H9 (cell line): ENCODE results near the gene GCLC. TPM values are rescaled to one million over a fixed set of nuclear protein-coding genes. Genes with fewer than 3 reads are reported as not detected.

Experiments used
- DNase-seq: peaks from one replicate; pipeline ENCODE4 v3.0.0-alpha.2; 2017
- H2AFZ ChIP-seq: one replicate; pipeline ENCODE4 v1.6.1; 2013; ENCODE audit warnings: mild to moderate bottlenecking, low read length, control low read depth, moderate library complexity
- H2AK5ac ChIP-seq: 2 replicates; pipeline ENCODE4 v1.6.1; 2013; ENCODE audit warnings: low read length, control low read depth, mixed read lengths; ENCODE audit not compliant: insufficient read length
- H2BK120ac ChIP-seq: one replicate; pipeline ENCODE4 v1.6.1; 2013; ENCODE audit warnings: low read depth, mild to moderate bottlenecking, low read length, control low read depth, inconsistent platforms; ENCODE audit not compliant: poor library complexity, severe bottlenecking
- H2BK12ac ChIP-seq: 2 replicates; pipeline ENCODE4 v1.6.1; 2013; ENCODE audit warnings: low read length, control low read depth, mixed read lengths, low read depth; ENCODE audit not compliant: insufficient read length
- H2BK15ac ChIP-seq: 2 replicates; pipeline ENCODE4 v1.6.1; 2013; ENCODE audit warnings: low read depth, low read length, control low read depth
- H2BK20ac ChIP-seq: one replicate; pipeline ENCODE4 v1.6.1; 2013; ENCODE audit warnings: low read depth, mild to moderate bottlenecking, low read length, control low read depth, inconsistent platforms; ENCODE audit not compliant: poor library complexity, severe bottlenecking
- H2BK5ac ChIP-seq: 2 replicates; pipeline ENCODE4 v1.6.1; 2013; ENCODE audit warnings: low read length, control low read depth, mixed read lengths; ENCODE audit not compliant: insufficient read length
- H3K14ac ChIP-seq: 2 replicates; pipeline ENCODE4 v1.6.1; 2013; ENCODE audit warnings: low read length, control low read depth; ENCODE audit not compliant: insufficient read depth
- H3K18ac ChIP-seq: 2 replicates; pipeline ENCODE4 v1.6.1; 2013; ENCODE audit warnings: low read depth, mild to moderate bottlenecking, mixed read lengths, low read length, control low read depth; ENCODE audit not compliant: insufficient read length
- H3K23ac ChIP-seq: 2 replicates; pipeline ENCODE4 v1.6.1; 2013; ENCODE audit warnings: low read length, control low read depth, mixed read lengths, low read depth; ENCODE audit not compliant: insufficient read length
- H3K23me2 ChIP-seq: 2 replicates; pipeline ENCODE4 v1.6.1; 2013; ENCODE audit warnings: low read depth, mild to moderate bottlenecking, mixed read lengths, low read length, control low read depth; ENCODE audit not compliant: insufficient read length, poor library complexity, severe bottlenecking
- H3K27ac ChIP-seq: 2 replicates; pipeline ENCODE4 v1.5.1; 2013; ENCODE audit warnings: low read length, control low read depth, mixed read lengths, low read depth; ENCODE audit not compliant: insufficient read length
- H3K27me3 ChIP-seq: 2 replicates; pipeline ENCODE4 v1.6.1; 2013; ENCODE audit warnings: low read length, control low read depth, inconsistent platforms; ENCODE audit not compliant: insufficient read depth
- H3K4ac ChIP-seq: 2 replicates; pipeline ENCODE4 v1.6.1; 2013; ENCODE audit warnings: low read depth, mild to moderate bottlenecking, control low read depth, inconsistent platforms, low read length, moderate library complexity
- H3K4me1 ChIP-seq: 2 replicates; pipeline ENCODE4 v1.6.1; 2013; ENCODE audit warnings: low read length, control low read depth, inconsistent platforms; ENCODE audit not compliant: insufficient read depth
- H3K4me2 ChIP-seq: 2 replicates; pipeline ENCODE4 v1.6.1; 2013; ENCODE audit warnings: low read length, control low read depth, mixed read lengths; ENCODE audit not compliant: insufficient read length, insufficient read depth
- H3K56ac ChIP-seq: 2 replicates; pipeline ENCODE4 v1.6.1; 2013; ENCODE audit warnings: low read depth, mild to moderate bottlenecking, mixed read lengths, low read length, control low read depth; ENCODE audit not compliant: insufficient read length
- H3K79me1 ChIP-seq: 2 replicates; pipeline ENCODE4 v1.6.1; 2013; ENCODE audit warnings: low read depth, mild to moderate bottlenecking, moderate library complexity, low read length, control low read depth, inconsistent platforms; ENCODE audit not compliant: insufficient read depth, poor library complexity, severe bottlenecking
- H3K79me2 ChIP-seq: 2 replicates; pipeline ENCODE4 v1.6.1; 2013; ENCODE audit warnings: low read length, control low read depth, inconsistent platforms; ENCODE audit not compliant: insufficient read depth
- H3K9ac ChIP-seq: 2 replicates; pipeline ENCODE4 v1.6.1; 2013; ENCODE audit warnings: low read length, control low read depth, mixed read lengths; ENCODE audit not compliant: insufficient read length; ENCODE audit errors: extremely low read depth
- H3K9me3 ChIP-seq: one replicate; pipeline ENCODE4 v1.6.1; 2013; ENCODE audit warnings: low read depth, low read length, inconsistent platforms; ENCODE audit not compliant: control insufficient read depth
- H3T11ph ChIP-seq: one replicate; pipeline ENCODE4 v1.6.1; 2013; ENCODE audit warnings: mild to moderate bottlenecking, low read length, control low read depth, inconsistent platforms
- H4K20me1 ChIP-seq: one replicate; pipeline ENCODE4 v1.6.1; 2013; ENCODE audit not compliant: control insufficient read depth, insufficient read length, insufficient read depth
- H4K5ac ChIP-seq: 2 replicates; pipeline ENCODE4 v1.6.1; 2013; ENCODE audit warnings: low read depth, mild to moderate bottlenecking, mixed read lengths, low read length, control low read depth; ENCODE audit not compliant: insufficient read length
- H4K8ac ChIP-seq: replicated peaks from 2 replicates; pipeline ENCODE4 v1.6.1; 2013; ENCODE audit warnings: low read length, control low read depth, mixed read lengths, low read depth; ENCODE audit not compliant: insufficient read length
- H4K91ac ChIP-seq: 2 replicates; pipeline ENCODE4 v1.6.1; 2013; ENCODE audit warnings: low read depth, mild to moderate bottlenecking, moderate library complexity, mixed read lengths, low read length, control low read depth; ENCODE audit not compliant: insufficient read length
- H3K27ac Mint-ChIP-seq, 3 experiments: 2 replicates in 2 of 3; 3 replicates in 1 of 3; pipeline ENCODE4 v1.8.0; 2020 to 2021; ENCODE audit warnings: mixed read lengths in 3 of 3, mild to moderate bottlenecking in 1 of 3, moderate library complexity in 1 of 3
- H3K27me3 Mint-ChIP-seq: 2 replicates; pipeline ENCODE4 v1.8.0; 2021; ENCODE audit warnings: low read depth, mild to moderate bottlenecking, moderate library complexity, mixed read lengths
- H3K36me3 Mint-ChIP-seq, 3 experiments: 2 replicates in 2 of 3; 3 replicates in 1 of 3; pipeline ENCODE4 v1.8.0; 2020 to 2021; ENCODE audit warnings: low read depth in 3 of 3, mixed read lengths in 3 of 3; ENCODE audit not compliant: insufficient read depth in 1 of 3
- H3K4me1 Mint-ChIP-seq, 2 experiments: 2 replicates each; pipeline ENCODE4 v1.8.0; 2020; ENCODE audit warnings: mixed read lengths in 2 of 2
- H3K4me3 Mint-ChIP-seq, 2 experiments: 2 replicates in 1 of 2; 3 replicates in 1 of 2; pipeline ENCODE4 v1.8.0; 2020 to 2021; ENCODE audit warnings: mild to moderate bottlenecking in 2 of 2, mixed read lengths in 2 of 2, moderate library complexity in 1 of 2
- H3K9me3 Mint-ChIP-seq, 2 experiments: 2 replicates in 1 of 2; 3 replicates in 1 of 2; pipeline ENCODE4 v1.8.0; 2020; ENCODE audit warnings: mild to moderate bottlenecking in 2 of 2, mixed read lengths in 2 of 2, moderate library complexity in 1 of 2
- WGBS: extraction: QIAGEN DNeasy Blood & Tissue Kit; methylation state at CpG from one replicate; pipeline ENCODE4 v1.1.7; 2013; ENCODE audit warnings: missing lambda C conversion rate, low lambda C conversion rate, mixed read lengths; ENCODE audit not compliant: insufficient read length; ENCODE audit errors: extremely low coverage; 5-methylcytosine and 5-hydroxymethylcytosine counted together
- total RNA-seq: library from RNA; stranded (reverse); gene quantifications from 2 replicates; pipeline ENCODE4 v1.2.1, GENCODE V29; 2021
- TF ChIP-seq, protein P1 (sequence below): fragments of 200-600 bp; sonication (generic); conservative IDR thresholded peaks from 3 replicates; pipeline ENCODE4 v1.8.0; 2021; ENCODE audit warnings: antibody characterized with exemption, mild to moderate bottlenecking

The GCLC gene
- total RNA-seq, 1 experiment from 2014 or later = 55.5 TPM

DNA sequence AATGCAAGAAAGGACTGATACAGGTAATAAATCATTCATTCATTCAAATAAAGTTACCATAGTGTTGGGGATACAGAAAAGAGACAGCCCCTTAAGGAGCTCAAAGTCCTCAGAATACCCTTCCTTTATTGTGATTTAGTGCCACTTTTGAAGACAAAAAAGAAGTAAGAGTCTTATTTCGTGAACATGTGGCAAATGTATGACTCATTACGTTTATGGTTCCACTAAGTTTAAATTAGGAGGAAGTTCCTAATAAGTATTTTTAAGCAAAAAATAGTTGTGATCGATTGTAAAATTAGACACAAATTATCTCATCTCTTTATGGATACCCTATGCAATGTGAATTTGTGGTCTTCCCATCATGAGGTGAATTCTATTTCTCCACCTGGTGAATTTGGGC, 38.5 kb upstream of the GCLC start:
- Histone ChIP-seq H3K79me1 (no peaks in the 10 kb centered on the region), H4K8ac (no peak overlapping the region), H3K4ac (no peak overlapping the region), H3K79me2 (no peaks in the 10 kb centered on the region), H3K23ac (no peak overlapping the region), H3K4me2 (no peak overlapping the region), H3K9me3 (no peaks in the 10 kb centered on the region), H3K23me2 (no peaks in the 10 kb centered on the region), H3K27me3 (no peaks in the 10 kb centered on the region), H2BK15ac (no peak overlapping the region), H3K27ac (no peak overlapping the region), H2BK20ac (no peak overlapping the region), H4K20me1 (no peaks in the 10 kb centered on the region), H3T11ph (no peak overlapping the region), H4K5ac (no peak overlapping the region), H3K4me1 (peaks cover 6% of the 10 kb centered on the region; the same call in 1 of the 2 replicates), H2BK12ac (no peak overlapping the region), H3K56ac (no peak overlapping the region), H2BK5ac (no peak overlapping the region), H4K91ac (no peak overlapping the region), H3K14ac (no peak overlapping the region), H3K18ac (no peak overlapping the region), H2AFZ (no peak overlapping the region), H2BK120ac (no peak overlapping the region), H2AK5ac (no peak overlapping the region), H3K9ac (no peak overlapping the region)
- no peak for DNase-seq
- H3K9me3 Mint-ChIP-seq = no peaks in the 10 kb centered on the region
- no peak overlapping the region for H3K27ac Mint-ChIP-seq
- H3K36me3 Mint-ChIP-seq = no peaks in the 10 kb centered on the region
- WGBS = no CpG with 5 or more reads among the region's 3 CpGs
- H3K4me3 Mint-ChIP-seq = no peak overlapping the region
- peaks cover 13 to 14% of the 10 kb centered on the region in 2 experiments for H3K4me1 Mint-ChIP-seq
- H3K27me3 Mint-ChIP-seq = no peaks in the 10 kb centered on the region; the same call in 1 of the 2 replicates
- TF ChIP-seq, protein P1, sequence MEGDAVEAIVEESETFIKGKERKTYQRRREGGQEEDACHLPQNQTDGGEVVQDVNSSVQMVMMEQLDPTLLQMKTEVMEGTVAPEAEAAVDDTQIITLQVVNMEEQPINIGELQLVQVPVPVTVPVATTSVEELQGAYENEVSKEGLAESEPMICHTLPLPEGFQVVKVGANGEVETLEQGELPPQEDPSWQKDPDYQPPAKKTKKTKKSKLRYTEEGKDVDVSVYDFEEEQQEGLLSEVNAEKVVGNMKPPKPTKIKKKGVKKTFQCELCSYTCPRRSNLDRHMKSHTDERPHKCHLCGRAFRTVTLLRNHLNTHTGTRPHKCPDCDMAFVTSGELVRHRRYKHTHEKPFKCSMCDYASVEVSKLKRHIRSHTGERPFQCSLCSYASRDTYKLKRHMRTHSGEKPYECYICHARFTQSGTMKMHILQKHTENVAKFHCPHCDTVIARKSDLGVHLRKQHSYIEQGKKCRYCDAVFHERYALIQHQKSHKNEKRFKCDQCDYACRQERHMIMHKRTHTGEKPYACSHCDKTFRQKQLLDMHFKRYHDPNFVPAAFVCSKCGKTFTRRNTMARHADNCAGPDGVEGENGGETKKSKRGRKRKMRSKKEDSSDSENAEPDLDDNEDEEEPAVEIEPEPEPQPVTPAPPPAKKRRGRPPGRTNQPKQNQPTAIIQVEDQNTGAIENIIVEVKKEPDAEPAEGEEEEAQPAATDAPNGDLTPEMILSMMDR = no peak
